Caco-2 (cell line): Measurements from ENCODE around the gene EXOC1. TPM values are rescaled to one million over a fixed set of nuclear protein-coding genes. Genes with fewer than 3 reads are reported as not detected.

Experiments used
- BruUV-seq: library from RNA; stranded (reverse); fragments of 400-500 nt; replicated peaks from 2 replicates; lab custom pipeline; 2021; lab: Mats Ljungman, UMichigan
- CTCF ChIA-PET: fragments of 300-600 bp; sonication (Branson Sonifier 250); formaldehyde crosslinking; loops from one replicate; lab custom pipeline; 2022; ENCODE audit warnings: antibody characterized with exemption; lab: Charles Lee
- POLR2A ChIA-PET: fragments of 300-600 bp; sonication (Branson Sonifier 250); formaldehyde crosslinking; loops from one replicate; lab custom pipeline; 2022; ENCODE audit warnings: antibody characterized with exemption; lab: Charles Lee
- DNase-seq, 2 experiments: peaks; one replicate each; pipeline versions ENCODE4 v3.0.0 to v3.0.0-alpha.2; 2020 to 2022
- H3K27me3 ChIP-seq: replicated peaks from 2 replicates; pipeline ENCODE4 v1.6.0; 2011; ENCODE audit warnings: low read length; ENCODE audit not compliant: control insufficient read depth, insufficient read depth
- H3K36me3 ChIP-seq: 2 replicates; pipeline ENCODE4 v1.5.1; 2011; ENCODE audit warnings: low read length; ENCODE audit not compliant: control insufficient read depth, insufficient read depth
- H3K4me1 ChIP-seq: fragments of 250-450 bp; sonication (Bioruptor Pico); 2 replicates; pipeline ENCODE4 v1.5.1; 2020; ENCODE audit warnings: mild to moderate bottlenecking
- H3K4me3 ChIP-seq: 2 replicates; pipeline ENCODE4 v1.5.1; 2011; ENCODE audit warnings: low read depth, mild to moderate bottlenecking, control low read depth, low read length
- H3K9me3 ChIP-seq: fragments of 250-450 bp; sonication (Bioruptor Pico); 2 replicates; pipeline ENCODE4 v1.5.1; 2020; ENCODE audit warnings: mild to moderate bottlenecking, moderate library complexity
- H3K27ac Mint-ChIP-seq: one replicate; pipeline ENCODE4 v1.8.0; 2022; ENCODE audit warnings: mixed read lengths; ENCODE audit not compliant: unreplicated experiment
- H3K27me3 Mint-ChIP-seq: one replicate; pipeline ENCODE4 v1.8.0; 2022; ENCODE audit warnings: mixed read lengths; ENCODE audit not compliant: insufficient read depth, unreplicated experiment
- H3K36me3 Mint-ChIP-seq: one replicate; pipeline ENCODE4 v1.8.0; 2022; ENCODE audit warnings: mild to moderate bottlenecking, mixed read lengths; ENCODE audit not compliant: insufficient read depth, unreplicated experiment
- H3K4me1 Mint-ChIP-seq: one replicate; pipeline ENCODE4 v1.8.0; 2022; ENCODE audit warnings: low read depth, mixed read lengths; ENCODE audit not compliant: unreplicated experiment
- H3K4me3 Mint-ChIP-seq: one replicate; pipeline ENCODE4 v1.8.0; 2022; ENCODE audit warnings: mild to moderate bottlenecking, moderate library complexity, mixed read lengths; ENCODE audit not compliant: unreplicated experiment
- H3K9me3 Mint-ChIP-seq: one replicate; pipeline ENCODE4 v1.8.0; 2022; ENCODE audit warnings: mixed read lengths; ENCODE audit not compliant: unreplicated experiment
- intact Hi-C: fragments of 100-400 bp; cut with micrococcal nuclease; formaldehyde crosslinking; loops from one replicate; pipeline ENCODE4 v1.10.0; 2022; ENCODE audit not compliant: unreplicated experiment
- total RNA-seq: library from RNA; stranded (reverse); gene quantifications from 2 replicates; pipeline ENCODE4 v1.2.3, GENCODE V29; 2022
- TF ChIP-seq, protein P1 (sequence below), 2 experiments: fragments of 200-600 bp in 1 of 2; IDR thresholded peaks; 1 replicate in 1 of 2; 2 replicates in 1 of 2; pipeline versions ENCODE4 v1.5.1 to v1.8.0; 2011 to 2022; ENCODE audit warnings: antibody characterized with exemption in 1 of 2, control low read depth in 1 of 2, inconsistent platforms in 1 of 2, low read depth in 1 of 2, low read length in 1 of 2, mild to moderate bottlenecking in 1 of 2, moderate library complexity in 1 of 2; ENCODE audit not compliant: insufficient read depth in 1 of 2, severe bottlenecking in 1 of 2, unreplicated experiment in 1 of 2

EXOC1 gene
- total RNA-seq, 1 experiment from 2014 or later, result 19.9 TPM

DNA sequence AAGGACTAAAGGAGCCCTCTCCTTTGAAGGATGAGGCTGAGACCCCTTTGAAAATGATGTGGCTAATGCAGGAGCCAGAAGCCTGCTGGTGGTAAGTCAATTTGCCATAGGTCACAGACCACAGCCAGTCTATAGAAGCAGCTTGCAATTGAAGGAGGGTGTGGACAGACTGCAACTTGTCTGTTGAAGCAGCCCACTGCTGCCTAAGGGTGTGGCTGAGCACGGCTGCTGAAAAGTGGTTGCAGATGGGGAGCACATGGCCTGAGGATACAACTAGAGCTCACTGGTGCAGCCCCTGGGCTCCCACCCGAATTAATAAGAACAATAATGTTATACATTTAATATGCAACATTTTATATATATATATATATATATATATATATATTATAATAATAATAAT, 45.3 kb upstream of the EXOC1 start:
- peaks cover 8% of the 10 kb centered on the region for H3K27me3 Mint-ChIP-seq
- H3K36me3 Mint-ChIP-seq, result no peaks in the 10 kb centered on the region
- H3K27ac Mint-ChIP-seq, result no peak overlapping the region
- Histone ChIP-seq H3K4me3 (no peak overlapping the region), H3K27me3 (no peaks in the 10 kb centered on the region), H3K9me3 (no peaks in the 10 kb centered on the region), H3K4me1 (no peaks in the 10 kb centered on the region), H3K36me3 (no peaks in the 10 kb centered on the region)
- DNase-seq, result no peak
- intact Hi-C loops, result no loop called here
- no TSS peak for BruUV-seq
- ChIA-PET CTCF (no interaction called here), POLR2A (no interaction called here)
- TF ChIP-seq, protein P1, sequence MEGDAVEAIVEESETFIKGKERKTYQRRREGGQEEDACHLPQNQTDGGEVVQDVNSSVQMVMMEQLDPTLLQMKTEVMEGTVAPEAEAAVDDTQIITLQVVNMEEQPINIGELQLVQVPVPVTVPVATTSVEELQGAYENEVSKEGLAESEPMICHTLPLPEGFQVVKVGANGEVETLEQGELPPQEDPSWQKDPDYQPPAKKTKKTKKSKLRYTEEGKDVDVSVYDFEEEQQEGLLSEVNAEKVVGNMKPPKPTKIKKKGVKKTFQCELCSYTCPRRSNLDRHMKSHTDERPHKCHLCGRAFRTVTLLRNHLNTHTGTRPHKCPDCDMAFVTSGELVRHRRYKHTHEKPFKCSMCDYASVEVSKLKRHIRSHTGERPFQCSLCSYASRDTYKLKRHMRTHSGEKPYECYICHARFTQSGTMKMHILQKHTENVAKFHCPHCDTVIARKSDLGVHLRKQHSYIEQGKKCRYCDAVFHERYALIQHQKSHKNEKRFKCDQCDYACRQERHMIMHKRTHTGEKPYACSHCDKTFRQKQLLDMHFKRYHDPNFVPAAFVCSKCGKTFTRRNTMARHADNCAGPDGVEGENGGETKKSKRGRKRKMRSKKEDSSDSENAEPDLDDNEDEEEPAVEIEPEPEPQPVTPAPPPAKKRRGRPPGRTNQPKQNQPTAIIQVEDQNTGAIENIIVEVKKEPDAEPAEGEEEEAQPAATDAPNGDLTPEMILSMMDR (IDR thresholded peaks at IDR 0.05; ENCODE audit: insufficient read depth in 1 of 2, low read depth in 1 of 2, low read length in 1 of 2, severe bottlenecking in 1 of 2, unreplicated experiment in 1 of 2), result no peak
- H3K4me3 Mint-ChIP-seq, result no peak overlapping the region
- no peaks in the 10 kb centered on the region for H3K9me3 Mint-ChIP-seq
- H3K4me1 Mint-ChIP-seq, result no peaks in the 10 kb centered on the region

GRCh38 chr4:55808632-55809031, 44.8 kb upstream of the EXOC1 start:
- no peak for DNase-seq
- Mint-ChIP-seq H3K36me3 (no peaks in the 10 kb centered on the region), H3K4me1 (no peaks in the 10 kb centered on the region), H3K27me3 (peaks cover 8% of the 10 kb centered on the region), H3K9me3 (no peaks in the 10 kb centered on the region), H3K27ac (no peak overlapping the region), H3K4me3 (no peak overlapping the region)
- TF ChIP-seq, protein P1 (IDR thresholded peaks at IDR 0.05; ENCODE audit: insufficient read depth in 1 of 2, low read depth in 1 of 2, low read length in 1 of 2, severe bottlenecking in 1 of 2, unreplicated experiment in 1 of 2), result no peak
- Histone ChIP-seq H3K27me3 (no peaks in the 10 kb centered on the region), H3K36me3 (no peaks in the 10 kb centered on the region), H3K4me1 (no peaks in the 10 kb centered on the region), H3K9me3 (no peaks in the 10 kb centered on the region), H3K4me3 (no peak overlapping the region)
- BruUV-seq, result no TSS peak
- ChIA-PET POLR2A (no interaction called here), CTCF (no interaction called here)
- intact Hi-C loops, result no loop called here

GRCh38 chr4:55817691-55818090, 35.8 kb upstream of the EXOC1 start:
- peaks cover 5% of the 10 kb centered on the region for H3K27me3 Mint-ChIP-seq
- H3K9me3 Mint-ChIP-seq, result no peaks in the 10 kb centered on the region
- Histone ChIP-seq H3K4me1 (no peaks in the 10 kb centered on the region), H3K9me3 (no peaks in the 10 kb centered on the region), H3K4me3 (no peak overlapping the region), H3K27me3 (no peaks in the 10 kb centered on the region), H3K36me3 (no peaks in the 10 kb centered on the region)
- ChIA-PET POLR2A (no interaction called here), CTCF (no interaction called here)
- DNase-seq, result no peak
- intact Hi-C loops, result no loop called here
- H3K4me1 Mint-ChIP-seq, result no peaks in the 10 kb centered on the region
- H3K4me3 Mint-ChIP-seq, result no peak overlapping the region
- no peak overlapping the region for H3K27ac Mint-ChIP-seq
- no peaks in the 10 kb centered on the region for H3K36me3 Mint-ChIP-seq
- TF ChIP-seq, protein P1 (IDR thresholded peaks at IDR 0.05; ENCODE audit: insufficient read depth in 1 of 2, low read depth in 1 of 2, low read length in 1 of 2, severe bottlenecking in 1 of 2, unreplicated experiment in 1 of 2), result no peak
- no TSS peak for BruUV-seq
